Measurements from ENCODE around the gene HAAO.

The HAAO gene

GRCh38 chr2:42761554-42761953, 30.8 kb downstream of the HAAO start:
- H3K27ac ChIP-seq, result no peak overlapping the region
- ChIA-PET POLR2A (ENCODE audit: low non-redundant PET) (no interaction called here), CTCF (no interaction called here)
- DNase-seq (ENCODE audit: low spot score), result no peak
- TF ChIP-seq CTCF (conservative IDR thresholded peaks at IDR 0.05; ENCODE audit: low read depth), result no peak

- ChIA-PET POLR2A (ENCODE audit: low non-redundant PET) (no interaction called here), CTCF (no interaction called here)
- no peak overlapping the region for H3K27ac ChIP-seq
- DNase-seq (ENCODE audit: low spot score), result no peak
- TF ChIP-seq CTCF (conservative IDR thresholded peaks at IDR 0.05; ENCODE audit: low read depth), result no peak
Measured at GRCh38 chr2:42758751-42759150, 33.6 kb downstream of the HAAO start.

- ChIA-PET CTCF (interaction anchor here (0.7 kb wide), 1 partner anchor 1024 kb away, joined by 5 read pairs; no protein-coding TSS in a partner anchor), POLR2A (ENCODE audit: low non-redundant PET) (no interaction called here)
- no peak for DNase-seq (ENCODE audit: low spot score)
- TF ChIP-seq CTCF (conservative IDR thresholded peaks at IDR 0.05; ENCODE audit: low read depth), result no peak
- no peak overlapping the region for H3K27ac ChIP-seq
Measured at GRCh38 chr2:42757981-42758740, 34.2 kb downstream of the HAAO start.

GRCh38 chr2:42756966-42757513, 35.3 kb downstream of the HAAO start:
- no peak for DNase-seq (ENCODE audit: low spot score)
- H3K27ac ChIP-seq, result no peak overlapping the region
- POLR2A ChIA-PET (ENCODE audit: low non-redundant PET), result no interaction called here
- TF ChIP-seq CTCF (conservative IDR thresholded peaks at IDR 0.05; ENCODE audit: low read depth), result no peak
- CTCF ChIA-PET, result interaction anchor here (0.7 kb wide), 1 partner anchor 1025 kb away, joined by 5 read pairs; no protein-coding TSS in a partner anchor

GRCh38 chr2:42756150-42756775, 36.1 kb downstream of the HAAO start:
- no peak for TF ChIP-seq CTCF (conservative IDR thresholded peaks at IDR 0.05; ENCODE audit: low read depth)
- H3K27ac ChIP-seq, result no peak overlapping the region
- no peak for DNase-seq (ENCODE audit: low spot score)
- CTCF ChIA-PET, result no interaction called here
- POLR2A ChIA-PET (ENCODE audit: low non-redundant PET), result no interaction called here

- POLR2A ChIA-PET (ENCODE audit: low non-redundant PET), result no interaction called here
- no peak overlapping the region for H3K27ac ChIP-seq
- TF ChIP-seq CTCF (conservative IDR thresholded peaks at IDR 0.05; ENCODE audit: low read depth), result no peak
- CTCF ChIA-PET, result no interaction called here
- no peak for DNase-seq (ENCODE audit: low spot score)
Measured at GRCh38 chr2:42755191-42755880, 37.0 kb downstream of the HAAO start.

Data from RWPE1 (cell line).